HG02840 (cell line): ENCODE measurements around the gene PARL.

Source experiments
- ATAC-seq: cut with Tn5 transposase; IDR thresholded peaks from one replicate; pipeline ENCODE4 v1.9.1; 2021; ENCODE audit warnings: mild to moderate bottlenecking, moderate library complexity, moderate number of reproducible peaks; ENCODE audit not compliant: unreplicated experiment, low FRiP score

PARL gene

GRCh38 chr3:183862610-183863009, 22.1 kb downstream of the PARL start:
- no peak for ATAC-seq

DNA sequence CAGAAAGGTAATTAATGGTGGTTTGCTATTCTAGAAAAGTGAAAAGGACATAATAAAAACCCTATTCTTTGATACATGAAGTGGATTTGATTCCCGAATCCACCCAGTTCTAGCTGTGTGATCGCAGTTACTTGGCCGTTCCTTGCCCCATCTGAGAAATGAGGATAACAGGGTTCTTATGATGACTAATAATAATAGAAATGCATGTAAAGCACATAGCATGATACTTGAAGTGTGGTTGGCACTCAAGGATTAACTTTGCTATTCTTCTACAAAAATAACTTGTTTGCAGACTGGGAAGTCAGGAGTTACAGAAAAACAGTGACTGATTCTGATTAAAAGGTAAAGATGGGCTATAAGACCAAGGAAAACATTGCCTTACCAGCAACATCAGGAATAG, 26.8 kb downstream of the PARL start:
- no peak for ATAC-seq

- ATAC-seq, result no peak
These were observed 30.2 kb downstream of the PARL start for GRCh38 chr3:183854318-183855035.

DNA sequence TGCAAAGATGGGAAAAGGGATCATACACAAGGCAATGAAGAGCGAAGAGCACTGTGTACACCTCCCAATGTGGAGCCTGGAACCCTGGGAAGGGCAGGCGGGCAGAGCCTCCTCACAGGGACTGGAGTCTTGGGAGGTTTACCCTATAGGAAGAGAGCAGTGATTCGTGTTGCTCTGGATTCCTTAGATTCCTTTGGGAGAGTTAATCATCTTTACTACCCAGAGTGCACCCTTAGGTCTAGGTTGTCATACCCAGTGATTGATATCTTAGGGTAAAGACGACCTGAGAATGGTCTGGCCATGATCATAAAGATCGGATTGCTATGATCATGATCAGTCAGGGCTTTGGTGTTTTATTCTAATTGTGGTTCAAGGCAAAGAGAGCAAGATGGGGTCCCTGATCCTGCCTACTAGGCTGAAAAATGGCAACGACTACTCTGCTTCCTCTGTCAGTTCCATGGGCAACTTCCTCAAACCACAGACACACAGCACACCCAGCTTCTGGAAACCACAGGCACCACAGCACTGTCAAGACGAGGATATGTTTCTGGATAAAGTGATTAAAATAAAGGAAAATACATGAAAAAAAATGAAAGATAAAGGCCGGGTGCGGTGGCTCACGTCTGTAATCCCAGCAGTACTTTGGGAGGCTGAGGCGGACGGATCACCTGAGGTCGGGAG, 38.9 kb downstream of the PARL start:
- ATAC-seq, result no peak

DNA sequence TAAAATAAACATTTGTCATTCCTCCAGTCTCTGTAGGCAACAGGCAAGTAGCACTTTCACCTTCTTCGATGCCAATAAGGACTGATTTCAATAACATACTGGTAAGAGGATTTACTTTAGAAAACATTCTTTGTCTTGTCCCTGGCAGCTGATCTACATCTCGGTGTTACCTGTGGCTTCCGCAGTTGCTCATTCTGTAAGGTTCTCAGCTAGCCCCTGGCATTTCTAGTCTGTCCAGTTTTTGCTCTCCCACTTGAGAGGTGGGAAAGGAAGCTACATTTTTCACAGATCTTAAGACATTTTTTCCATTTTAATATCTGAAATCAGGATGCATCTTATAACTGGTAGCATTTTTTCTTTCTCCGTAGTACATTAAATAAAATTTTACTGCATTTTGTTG, 39.6 kb downstream of the PARL start:
- no peak for ATAC-seq

DNA sequence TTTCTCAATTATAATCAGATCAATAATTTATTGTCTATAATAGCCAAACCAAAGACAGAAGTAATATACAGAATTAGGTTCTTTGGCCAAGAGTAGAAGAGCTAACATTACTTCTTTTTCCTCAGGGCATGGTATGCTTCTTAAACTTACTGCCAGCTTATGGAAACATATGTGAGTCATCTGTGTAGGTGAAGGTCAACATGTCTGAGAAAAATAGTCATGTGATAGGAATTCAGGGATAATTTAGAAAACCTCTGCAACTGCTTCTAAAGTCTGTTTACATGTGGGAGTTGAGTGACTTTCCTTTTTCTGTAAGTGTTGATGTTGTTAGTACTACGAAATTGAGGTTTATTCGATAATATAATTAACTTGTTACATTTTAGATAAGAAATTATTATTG, 40.1 kb downstream of the PARL start:
- no peak for ATAC-seq

- ATAC-seq, result no peak
These were observed 44.9 kb downstream of the PARL start for GRCh38 chr3:183839751-183840150.

GRCh38 chr3:183837894-183838293, 46.8 kb downstream of the PARL start:
- ATAC-seq, result no peak

GRCh38 chr3:183837390-183837789, 47.3 kb downstream of the PARL start:
- no peak for ATAC-seq

DNA sequence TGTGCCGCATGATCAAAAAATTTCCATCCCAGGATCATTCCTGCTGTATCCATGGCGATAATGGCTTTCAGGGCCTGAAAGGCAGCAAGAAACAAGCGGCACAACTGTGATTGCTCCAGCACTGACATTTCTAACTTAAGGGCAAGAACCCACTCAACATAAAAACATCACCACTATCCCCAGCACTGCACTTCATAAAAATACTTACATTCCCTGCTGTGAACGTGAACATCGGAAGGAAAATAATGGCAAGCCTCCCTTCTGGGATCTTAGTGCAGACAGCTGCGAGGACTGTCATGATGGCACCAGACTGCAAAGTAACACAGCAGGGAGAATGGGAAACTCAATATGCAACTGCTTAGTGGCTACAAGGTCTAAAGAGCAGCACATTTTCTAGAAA, 51.2 kb downstream of the PARL start:
- no peak for ATAC-seq

- no peak for ATAC-seq
These were observed 54.5 kb downstream of the PARL start for GRCh38 chr3:183830187-183830586.

DNA sequence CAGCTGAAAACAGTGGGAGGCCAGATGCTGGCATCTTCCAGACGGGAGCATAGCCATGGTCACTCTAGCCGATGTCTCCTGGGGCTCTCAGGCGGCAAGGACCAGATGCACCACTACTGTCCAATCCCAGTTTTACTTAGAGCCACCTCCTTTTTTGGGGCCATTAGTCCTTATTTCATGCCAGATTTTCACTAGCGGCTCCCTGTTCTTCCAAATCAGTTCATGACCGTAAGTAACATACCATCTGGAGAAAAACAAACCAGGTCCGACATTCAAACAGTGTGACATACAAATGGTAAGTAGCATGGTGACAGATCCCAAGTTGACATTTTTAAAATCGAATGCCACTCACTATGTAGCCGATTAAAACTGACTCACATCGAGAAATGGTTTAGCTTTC, 55.2 kb downstream of the PARL start:
- no peak for ATAC-seq

GRCh38 chr3:183828538-183828870, 56.2 kb downstream of the PARL start:
- ATAC-seq, result no peak

- no peak for ATAC-seq
These were observed 56.7 kb downstream of the PARL start for GRCh38 chr3:183827809-183828537.

- no peak for ATAC-seq
These were observed 58.0 kb downstream of the PARL start for GRCh38 chr3:183826448-183827250.

- no peak for ATAC-seq
These were observed 59.1 kb downstream of the PARL start, which contains the start of gene MAP6D1 for GRCh38 chr3:183825456-183826161. TSS of gene MAP6D1 (minus strand) at chr3:183825577. CDS start at chr3:183825547, 30 bp downstream.

- no peak for ATAC-seq
These were observed 59.8 kb downstream of the PARL start for GRCh38 chr3:183824761-183825455.

GRCh38 chr3:183823963-183824362, 60.7 kb downstream of the PARL start:
- ATAC-seq, result no peak

- ATAC-seq, result no peak
These were observed 62.0 kb downstream of the PARL start for GRCh38 chr3:183822631-183823030.

- ATAC-seq, result no peak
These were observed 64.8 kb downstream of the PARL start for GRCh38 chr3:183819831-183820230.
